Large intestine (tissue), 3 donors: ENCODE results near the gene HBD. TPM values are rescaled to one million over a fixed set of nuclear protein-coding genes. Genes with fewer than 3 reads are reported as not detected.
"Not testable (repeated sequence)": the region's sequence is repeated elsewhere in the genome, so short reads cannot be mapped to it uniquely, and the experiment has no call there.

Experiments
- DNase-seq, 2 donors: peaks; one replicate each; pipeline versions ENCODE4 v3.0.0 to v3.0.0-alpha.2; 2013
- H3K27ac ChIP-seq: one replicate; pipeline ENCODE4 v1.5.1; 2013; ENCODE audit warnings: low read length
- H3K27me3 ChIP-seq: 2 replicates; pipeline ENCODE4 v1.6.1; 2013; ENCODE audit warnings: low read length; ENCODE audit not compliant: control insufficient read depth, insufficient read depth
- H3K36me3 ChIP-seq: 2 replicates; pipeline ENCODE4 v1.6.1; 2013; ENCODE audit warnings: low read length; ENCODE audit not compliant: control insufficient read depth, insufficient read depth
- H3K4me1 ChIP-seq: one replicate; pipeline ENCODE4 v1.6.1; 2013; ENCODE audit warnings: low read length; ENCODE audit not compliant: control insufficient read depth, insufficient read depth
- H3K4me3 ChIP-seq: one replicate; pipeline ENCODE4 v1.5.1; 2013; ENCODE audit warnings: low read length
- H3K9me3 ChIP-seq: one replicate; pipeline ENCODE4 v1.6.1; 2013; ENCODE audit warnings: mild to moderate bottlenecking, low read depth, low read length, moderate library complexity; ENCODE audit not compliant: control insufficient read depth
- WGBS: methylation state at CpG from one replicate; pipeline ENCODE4 v1.1.5; 2013; ENCODE audit warnings: low lambda C conversion rate; ENCODE audit not compliant: insufficient coverage; 5-methylcytosine and 5-hydroxymethylcytosine counted together
- polyA plus RNA-seq: library from polyadenylated mRNA; unstranded; fragments of 120-200 nt; gene quantifications from one replicate; pipeline ENCODE4 v1.2.1, GENCODE V29; 2013

Gene HBD
- polyA plus RNA-seq, 1 donor: 0.09 TPM

GRCh38 chr11:5253440-5253839, 19.2 kb upstream of the HBD start:
- no CpG with 5 or more reads among the region's 5 CpGs for WGBS
- not testable (repeated sequence) for H3K4me1 ChIP-seq, H3K9me3 ChIP-seq, H3K27ac ChIP-seq, H3K27me3 ChIP-seq, DNase-seq, H3K36me3 ChIP-seq, H3K4me3 ChIP-seq

DNA sequence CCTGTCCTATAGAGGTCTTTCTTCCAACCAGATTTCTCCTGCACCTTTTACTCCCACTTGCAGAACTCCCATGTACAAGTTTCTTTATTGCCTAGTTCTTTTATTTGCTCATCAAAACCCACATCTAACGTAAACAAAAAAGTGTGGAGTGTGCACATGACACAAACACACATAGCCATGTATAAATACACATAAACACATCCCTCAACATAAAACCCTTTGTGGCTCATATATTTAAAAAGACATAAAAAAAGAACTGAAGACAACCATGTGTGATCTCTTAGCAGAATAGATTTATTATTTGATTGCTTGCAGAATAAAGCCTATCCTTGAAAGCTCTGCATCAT, 18.6 kb upstream of the HBD start:
- no peak for DNase-seq
- Histone ChIP-seq H3K36me3 (no peaks in the 10 kb centered on the region), H3K4me3 (no peak overlapping the region), H3K9me3 (no peaks in the 10 kb centered on the region), H3K27ac (no peak overlapping the region), H3K4me1 (no peaks in the 10 kb centered on the region), H3K27me3 (no peaks in the 10 kb centered on the region)
- WGBS: no CpG with 5 or more reads among the region's 1 CpG

GRCh38 chr11:5252192-5252918, 18.1 kb upstream of the HBD start:
- Histone ChIP-seq H3K9me3 (no peaks in the 10 kb centered on the region), H3K27ac (no peak overlapping the region), H3K4me1 (no peaks in the 10 kb centered on the region), H3K4me3 (no peak overlapping the region), H3K27me3 (no peaks in the 10 kb centered on the region), H3K36me3 (no peaks in the 10 kb centered on the region)
- no peak for DNase-seq
- WGBS: 47% methylated on average over 3 of the region's 9 CpGs

DNA sequence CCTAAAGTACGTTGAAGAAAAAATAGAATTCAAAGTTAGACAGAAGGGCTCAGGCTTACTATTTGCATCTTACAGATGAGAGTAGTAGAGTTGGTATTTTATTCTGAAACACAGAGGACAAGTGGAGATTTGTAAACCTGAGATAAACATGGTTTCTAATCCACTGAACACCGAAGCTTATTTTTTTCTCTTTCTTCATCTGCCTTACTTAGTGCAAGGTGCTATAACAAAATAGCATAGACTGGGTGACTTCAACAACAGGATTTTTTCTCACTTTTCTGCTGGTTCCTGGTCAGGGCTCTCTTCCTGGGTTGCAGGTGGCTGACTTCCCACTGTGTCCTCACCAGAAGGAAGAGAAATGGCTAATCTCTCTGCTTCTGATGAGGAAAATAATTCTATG, 17.5 kb upstream of the HBD start:
- H3K4me1 ChIP-seq: no peaks in the 10 kb centered on the region
- WGBS: no CpG with 5 or more reads among the region's 2 CpGs
- no peak overlapping the region for H3K27ac ChIP-seq
- H3K9me3 ChIP-seq: no peaks in the 10 kb centered on the region
- no peak for DNase-seq
- no peak overlapping the region for H3K4me3 ChIP-seq
- H3K36me3 ChIP-seq: no peaks in the 10 kb centered on the region
- no peaks in the 10 kb centered on the region for H3K27me3 ChIP-seq

- H3K27ac ChIP-seq: no peak overlapping the region
- WGBS: 94% methylated on average over 2 of the region's 4 CpGs
- no peaks in the 10 kb centered on the region for H3K4me1 ChIP-seq
- DNase-seq: no peak
- no peaks in the 10 kb centered on the region for H3K9me3 ChIP-seq
- no peaks in the 10 kb centered on the region for H3K27me3 ChIP-seq
- H3K36me3 ChIP-seq: no peaks in the 10 kb centered on the region
- no peak overlapping the region for H3K4me3 ChIP-seq
Observed at GRCh38 chr11:5250543-5251204, 16.4 kb upstream of the HBD start.

GRCh38 chr11:5249807-5250396, 15.6 kb upstream of the HBD start, which contains the start of gene HBG1:
Gene HBG1 (minus strand): TSS chr11:5249857. CDS start chr11:5249804, 53 bp downstream.
- WGBS: 94% methylated on average over 2 of the region's 9 CpGs
- H3K4me3 ChIP-seq, H3K4me1 ChIP-seq, H3K27me3 ChIP-seq, H3K27ac ChIP-seq, DNase-seq, H3K9me3 ChIP-seq, H3K36me3 ChIP-seq: not testable (repeated sequence)

DNA sequence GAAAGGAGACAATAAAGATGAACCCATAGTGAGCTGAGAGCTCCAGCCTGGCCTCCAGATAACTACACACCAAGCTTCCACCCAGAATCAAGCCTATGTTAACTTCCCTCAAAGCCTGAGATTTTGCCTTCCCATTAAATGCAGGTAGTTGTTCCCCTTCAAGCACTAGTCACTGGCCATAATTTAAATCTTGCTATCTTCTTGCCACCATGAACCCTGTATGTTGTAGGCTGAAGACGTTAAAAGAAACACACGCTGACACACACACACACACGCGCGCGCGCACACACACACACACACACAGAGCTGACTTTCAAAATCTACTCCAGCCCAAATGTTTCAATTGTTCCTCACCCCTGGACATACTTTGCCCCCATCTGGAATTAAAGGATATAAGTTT, 14.2 kb upstream of the HBD start:
- not testable (repeated sequence) for H3K36me3 ChIP-seq, H3K4me1 ChIP-seq, DNase-seq, H3K9me3 ChIP-seq, H3K27me3 ChIP-seq, H3K27ac ChIP-seq, H3K4me3 ChIP-seq
- WGBS: no CpG with 5 or more reads among the region's 7 CpGs

DNA sequence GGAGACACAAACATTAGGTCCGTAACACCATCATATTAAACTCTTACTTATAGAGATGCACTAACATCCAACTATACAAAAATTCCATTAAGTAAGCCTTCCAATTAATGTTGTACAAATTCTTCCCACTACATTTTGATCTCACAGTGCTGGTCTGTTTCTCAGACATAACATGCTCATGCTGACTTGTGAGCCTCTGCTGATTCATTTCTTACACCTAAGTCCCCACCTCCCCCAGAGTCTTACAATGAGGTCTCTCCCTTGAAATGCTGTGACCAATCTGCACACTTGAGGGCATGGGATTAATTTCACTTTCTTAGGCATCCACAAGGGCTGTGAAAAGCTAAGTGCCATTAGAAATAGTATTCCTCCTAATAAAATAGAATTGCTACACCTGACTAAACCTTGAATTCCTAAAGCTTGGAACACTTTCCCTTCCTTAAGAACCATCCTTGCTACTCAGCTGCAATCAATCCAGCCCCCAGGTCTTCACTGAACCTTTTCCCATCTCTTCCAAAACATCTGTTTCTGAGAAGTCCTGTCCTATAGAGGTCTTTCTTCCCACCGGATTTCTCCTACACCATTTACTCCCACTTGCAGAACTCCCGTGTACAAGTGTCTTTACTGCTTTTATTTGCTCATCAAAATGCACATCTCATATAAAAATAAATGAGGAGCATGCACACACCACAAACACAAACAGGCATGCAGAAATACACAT, 13.3 kb upstream of the HBD start:
- no peak overlapping the region for H3K4me3 ChIP-seq
- H3K27ac ChIP-seq: no peak overlapping the region
- no peaks in the 10 kb centered on the region for H3K27me3 ChIP-seq
- no peaks in the 10 kb centered on the region for H3K4me1 ChIP-seq
- H3K9me3 ChIP-seq: no peaks in the 10 kb centered on the region
- WGBS: 50% methylated on average over 1 of the region's 3 CpGs
- no peaks in the 10 kb centered on the region for H3K36me3 ChIP-seq
- DNase-seq: no peak

GRCh38 chr11:5246772-5247471, 12.6 kb upstream of the HBD start:
- H3K4me3 ChIP-seq: no peak overlapping the region
- no peaks in the 10 kb centered on the region for H3K9me3 ChIP-seq
- no peak for DNase-seq
- H3K27me3 ChIP-seq: no peaks in the 10 kb centered on the region
- H3K36me3 ChIP-seq: no peaks in the 10 kb centered on the region
- no peak overlapping the region for H3K27ac ChIP-seq
- no peaks in the 10 kb centered on the region for H3K4me1 ChIP-seq
- 90% methylated on average over 2 of the region's 6 CpGs for WGBS

DNA sequence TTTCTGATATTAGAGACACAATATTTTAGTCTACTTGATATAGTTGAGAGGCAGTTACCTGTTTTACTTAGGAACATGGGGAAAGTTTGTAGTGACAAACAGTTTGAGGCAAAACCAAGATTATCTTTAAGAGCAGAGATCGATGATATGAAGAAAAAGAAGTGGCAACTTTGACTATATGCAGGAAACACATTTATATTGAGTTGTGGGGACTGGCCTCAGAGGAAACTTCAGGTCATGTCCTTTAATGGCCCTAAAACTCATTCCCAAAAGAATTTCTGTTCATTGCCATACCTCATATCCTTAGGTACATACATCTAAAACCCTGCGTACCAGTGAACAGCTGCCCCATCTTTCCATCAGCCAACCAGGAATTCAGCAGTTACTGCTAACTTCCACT, 10.9 kb upstream of the HBD start:
- Histone ChIP-seq H3K9me3 (no peaks in the 10 kb centered on the region), H3K27ac (no peak overlapping the region), H3K27me3 (no peaks in the 10 kb centered on the region), H3K4me1 (no peaks in the 10 kb centered on the region), H3K36me3 (no peaks in the 10 kb centered on the region), H3K4me3 (no peak overlapping the region)
- 83% methylated on average over 1 of the region's 2 CpGs for WGBS
- DNase-seq: no peak
